ENCODE results near the gene TEX14.
"Not testable (repeated sequence)": the region's sequence is repeated elsewhere in the genome, so short reads cannot be mapped to it uniquely, and the experiment has no call there.

Gene TEX14

DNA sequence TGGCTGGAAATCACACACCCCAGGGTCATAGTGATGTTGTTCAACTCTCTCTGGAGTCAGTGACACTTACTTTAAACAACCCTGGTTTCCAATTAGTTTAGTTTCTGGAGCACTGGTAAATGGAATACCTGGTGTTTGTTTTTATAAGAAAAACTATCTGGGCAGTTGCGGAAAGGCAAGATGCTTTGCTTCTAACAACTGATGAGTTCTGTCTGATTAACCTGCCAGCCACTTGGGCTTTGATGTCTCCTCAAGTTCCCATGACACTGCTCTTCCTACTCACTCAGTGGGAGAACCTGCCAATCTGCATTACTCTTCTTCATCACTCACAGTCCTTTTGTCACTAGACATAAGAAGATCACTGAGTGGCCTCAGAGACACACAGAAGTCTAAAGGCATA lies 98.7 kb downstream of the TEX14 start:
- no peak for DNase-seq

DNA sequence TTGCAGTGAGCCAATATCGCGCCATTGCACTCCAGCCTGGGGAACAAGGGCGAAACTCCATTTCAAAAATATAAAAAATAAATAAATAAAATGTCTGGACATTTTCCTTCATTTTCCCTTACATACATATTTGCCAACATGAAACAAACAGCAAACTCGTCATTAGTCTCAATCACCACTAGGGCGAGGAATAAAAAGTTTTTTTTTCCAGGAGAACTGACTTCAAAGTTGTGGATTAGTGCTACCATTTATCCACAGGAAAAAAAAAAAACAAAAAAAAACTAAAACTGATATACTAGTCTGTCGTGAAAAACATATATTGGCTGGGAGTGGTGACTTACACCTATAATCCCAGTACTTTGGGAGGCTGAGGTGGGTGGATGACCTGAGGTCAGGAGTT lies 100.4 kb downstream of the TEX14 start:
- no peak for DNase-seq

DNA sequence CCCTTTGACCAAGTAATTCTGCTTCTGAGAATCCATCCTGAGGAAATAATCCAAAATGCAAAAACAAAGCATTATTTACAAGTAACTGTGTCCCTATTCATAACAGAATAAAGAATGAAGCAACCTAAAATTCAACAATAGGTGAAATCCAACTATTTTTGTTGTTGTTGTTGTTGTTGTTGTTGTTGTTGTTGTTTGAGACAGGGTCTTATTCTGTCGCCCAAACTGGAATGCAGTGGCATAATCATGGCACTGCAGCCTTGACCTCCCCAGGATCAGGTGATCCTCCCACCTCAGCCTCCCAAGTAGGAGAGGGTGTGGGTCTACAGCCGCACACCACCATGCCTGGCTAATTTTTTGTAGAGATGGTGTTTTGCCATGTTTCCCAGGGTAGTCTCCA lies 101.5 kb downstream of the TEX14 start:
- no peak for DNase-seq

DNA sequence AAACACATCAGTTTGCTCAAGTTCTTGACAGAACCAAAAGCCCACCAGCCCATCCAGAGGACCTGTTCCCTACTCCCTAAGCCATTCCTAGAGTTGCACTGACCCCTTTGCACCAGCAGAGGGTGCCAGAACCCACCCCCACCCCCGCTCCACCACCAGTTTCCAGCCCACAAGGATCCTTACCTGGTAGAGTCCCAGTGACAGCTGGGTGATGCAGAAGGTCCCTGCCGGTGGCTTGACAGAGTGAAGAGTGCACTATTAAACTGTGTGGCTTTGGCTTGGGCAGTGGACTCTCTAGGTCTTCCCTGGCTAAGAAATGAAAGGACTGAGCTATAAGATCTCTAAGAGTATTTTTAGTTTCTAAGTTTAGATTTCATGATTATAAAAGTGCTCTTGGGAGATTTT lies 104.1 kb downstream of the TEX14 start:
- DNase-seq, result peak; percentile 69

DNA sequence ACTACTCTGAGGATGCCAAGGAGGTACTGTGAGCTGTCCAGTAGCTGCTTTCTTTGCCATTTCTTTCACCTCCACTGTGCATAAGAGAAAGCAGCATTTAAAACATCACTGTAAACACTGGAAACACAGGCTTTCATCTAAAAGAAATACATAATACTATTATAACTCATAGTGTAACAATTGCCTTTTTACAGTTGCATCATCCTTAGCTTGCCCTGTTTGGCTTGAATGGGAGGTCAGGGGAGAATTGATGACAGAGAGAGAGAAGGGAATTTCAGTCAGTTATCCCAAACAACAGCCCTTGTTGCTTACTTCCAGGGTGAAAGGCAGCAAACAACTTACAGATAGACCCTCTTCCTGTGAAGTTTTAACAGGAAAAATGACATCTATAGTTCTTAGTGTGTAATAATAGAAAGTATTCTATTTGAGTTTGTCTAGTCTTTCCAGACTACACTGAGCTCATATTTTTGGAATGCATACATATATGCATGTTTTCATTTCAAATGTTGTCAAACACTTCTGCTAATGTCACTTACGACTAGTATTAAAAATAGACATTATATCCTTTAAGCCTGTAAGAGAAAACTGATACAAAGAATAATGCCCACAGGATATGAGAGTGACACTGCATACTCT lies 105.7 kb downstream of the TEX14 start:
- DNase-seq, result no peak

DNA sequence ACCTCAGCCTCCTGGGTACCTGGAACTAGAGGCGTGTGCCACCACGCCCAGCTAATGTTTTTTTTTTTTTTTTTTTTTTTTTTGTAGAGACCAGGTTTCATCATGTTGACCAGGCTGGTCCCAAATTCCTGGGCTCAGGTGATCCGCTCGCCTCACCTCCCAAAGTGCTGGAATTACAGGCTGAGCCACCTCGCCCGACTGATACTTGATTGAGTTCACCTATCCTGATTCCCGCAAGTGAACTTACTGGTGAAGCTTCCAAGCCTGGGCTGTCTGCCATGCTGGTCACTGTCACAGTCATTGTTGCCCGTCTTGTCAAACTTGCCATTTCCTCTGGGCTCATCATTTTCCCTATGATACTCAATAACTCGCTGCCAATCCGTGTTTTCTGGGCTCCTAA lies 106.3 kb downstream of the TEX14 start:
- DNase-seq, result no peak

DNA sequence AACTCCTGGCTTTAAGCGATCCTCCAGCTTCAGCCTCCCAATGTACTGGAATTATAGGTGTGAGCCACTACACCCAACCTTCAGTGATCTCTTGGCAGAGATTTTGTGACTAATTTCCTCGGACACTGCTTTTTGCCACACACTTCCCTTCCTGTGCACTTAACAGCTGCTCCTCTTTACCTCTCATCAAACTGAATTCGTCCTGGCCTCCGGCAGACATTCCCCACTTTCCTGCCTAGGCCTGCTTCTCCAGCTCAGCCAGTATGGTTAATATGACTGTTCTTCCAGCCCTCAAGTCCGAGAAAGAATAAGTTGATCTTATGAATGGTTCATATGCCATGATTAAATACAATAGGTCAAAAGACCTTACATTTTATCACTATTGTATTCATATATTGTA lies 108.4 kb downstream of the TEX14 start:
- no peak for DNase-seq

DNA sequence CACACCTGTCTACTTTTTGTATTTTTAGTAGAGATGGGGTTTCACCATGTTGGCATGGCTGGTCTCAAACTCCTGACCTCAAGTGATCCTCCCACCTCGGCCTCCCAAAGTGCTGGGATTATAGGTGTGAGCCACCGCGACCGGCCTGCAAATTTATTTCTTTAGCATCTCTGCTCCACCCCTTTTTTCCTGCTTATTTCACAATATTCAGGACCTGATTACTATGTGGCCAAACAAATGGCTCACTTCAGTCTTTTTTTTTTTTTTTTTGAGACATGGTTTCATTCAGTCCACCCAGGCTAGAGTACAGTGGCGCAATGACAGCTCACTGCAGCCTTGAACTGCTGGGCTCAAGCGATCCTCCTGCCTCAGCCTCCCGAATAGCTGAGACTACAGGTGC lies 109.1 kb downstream of the TEX14 start:
- not testable (repeated sequence) for DNase-seq

DNA sequence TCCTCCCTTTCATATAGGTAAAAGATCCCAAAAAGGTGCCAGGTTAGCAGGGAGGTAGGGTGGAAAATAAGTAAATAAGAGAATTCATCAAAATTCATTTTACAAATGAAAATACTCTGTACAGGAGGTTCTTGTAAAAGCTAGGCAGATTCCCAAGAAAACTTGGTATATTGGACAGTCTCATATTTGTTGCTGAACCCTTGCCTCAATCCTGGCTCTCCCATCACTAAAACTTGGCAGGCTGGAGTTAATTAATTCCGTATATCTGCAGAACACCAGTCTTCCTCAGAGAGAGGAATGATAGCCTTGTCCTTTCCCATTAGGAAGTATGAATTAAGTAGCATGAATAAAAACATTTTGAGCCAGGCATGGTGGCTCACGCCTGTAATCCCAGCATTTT lies 111.2 kb downstream of the TEX14 start:
- DNase-seq, result no peak

DNA sequence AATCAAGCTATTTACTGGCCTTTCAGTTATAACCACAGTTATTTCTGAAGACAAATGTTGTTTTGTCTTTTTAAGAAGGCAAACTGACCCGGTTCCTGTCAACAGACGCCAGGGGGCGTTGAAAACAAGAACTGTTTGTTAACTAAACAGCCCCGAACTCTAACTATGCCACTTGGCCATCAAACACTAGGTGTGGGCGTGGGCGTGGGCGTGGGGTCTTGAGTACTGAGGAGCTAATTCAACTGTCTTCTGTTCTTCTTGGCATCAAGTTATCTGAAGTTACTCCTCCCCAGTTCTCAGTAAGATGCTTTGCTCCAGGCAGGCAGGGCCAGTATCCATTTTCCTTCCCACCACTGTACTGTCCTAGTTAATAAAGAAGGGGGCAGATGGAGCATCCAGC lies 114.1 kb downstream of the TEX14 start:
- peak; percentile 89 for DNase-seq

DNA sequence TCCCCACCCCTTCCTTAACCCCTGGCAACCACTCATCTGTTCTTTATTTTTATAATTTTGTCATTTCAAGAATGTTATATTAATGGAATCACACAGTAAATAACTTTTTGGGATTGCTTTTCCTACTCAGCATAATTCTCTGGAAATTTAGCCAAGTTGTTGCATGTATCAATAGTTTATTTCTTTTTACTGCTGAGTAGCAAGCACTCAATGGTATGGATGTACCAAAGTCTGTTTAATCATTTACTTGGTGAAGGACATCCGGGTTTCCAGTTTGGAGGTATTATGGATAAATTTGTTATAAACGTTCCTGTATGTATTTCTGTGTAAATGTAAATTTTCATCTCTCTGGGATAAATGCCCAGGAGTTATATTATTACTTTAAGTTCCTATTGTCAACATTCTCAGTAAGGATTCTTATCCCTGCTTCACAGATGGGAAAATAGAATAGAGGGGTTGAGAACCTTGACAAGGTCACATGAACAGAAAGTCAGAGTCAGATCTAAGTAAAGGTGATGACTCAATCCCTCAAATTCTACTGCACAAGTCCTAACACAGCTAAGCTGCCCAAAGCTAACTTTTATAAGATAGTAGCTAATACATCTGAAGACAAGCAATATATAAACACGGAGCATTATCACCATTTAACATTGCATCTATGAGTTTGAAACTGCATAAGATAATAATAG lies 115.0 kb downstream of the TEX14 start:
- no peak for DNase-seq

DNA sequence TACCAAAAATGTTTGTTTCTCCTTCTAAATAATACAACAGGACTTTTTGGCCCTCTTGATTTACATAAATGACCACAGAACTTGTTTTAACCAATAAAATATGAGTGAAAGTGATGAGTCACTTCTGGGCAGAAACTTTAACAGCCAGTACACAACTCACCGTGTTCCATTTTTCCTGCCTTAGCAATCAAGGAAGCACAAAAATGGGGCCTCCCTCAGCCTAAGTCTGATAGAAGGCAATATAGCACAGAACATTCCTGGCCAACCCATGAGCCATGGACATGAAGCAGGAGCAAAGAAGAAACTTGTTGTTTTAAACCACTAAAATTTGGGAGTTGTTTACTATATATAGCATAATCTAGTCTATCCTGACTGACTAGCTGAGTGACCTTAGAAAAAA lies 116.3 kb downstream of the TEX14 start:
- DNase-seq, result peak; percentile 46

DNA sequence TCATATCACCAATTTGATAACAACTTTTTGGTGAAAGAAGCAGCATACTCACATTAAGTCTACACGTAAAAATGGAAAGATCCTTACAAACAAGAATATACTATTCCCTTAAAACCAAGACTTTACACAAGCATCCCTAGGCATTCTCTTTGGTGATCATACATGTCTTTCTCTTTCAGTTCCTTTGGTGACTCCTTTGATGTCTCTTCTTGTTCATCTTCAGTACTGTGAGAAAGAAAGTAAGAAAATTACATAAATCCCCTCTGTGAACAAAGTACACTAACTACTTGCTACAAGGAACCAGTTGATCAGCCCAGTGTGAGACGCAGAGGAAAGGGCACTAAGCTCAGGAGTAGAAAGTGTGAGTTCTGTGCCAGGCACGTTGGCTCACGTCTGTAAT lies 117.8 kb downstream of the TEX14 start:
- DNase-seq, result no peak

DNA sequence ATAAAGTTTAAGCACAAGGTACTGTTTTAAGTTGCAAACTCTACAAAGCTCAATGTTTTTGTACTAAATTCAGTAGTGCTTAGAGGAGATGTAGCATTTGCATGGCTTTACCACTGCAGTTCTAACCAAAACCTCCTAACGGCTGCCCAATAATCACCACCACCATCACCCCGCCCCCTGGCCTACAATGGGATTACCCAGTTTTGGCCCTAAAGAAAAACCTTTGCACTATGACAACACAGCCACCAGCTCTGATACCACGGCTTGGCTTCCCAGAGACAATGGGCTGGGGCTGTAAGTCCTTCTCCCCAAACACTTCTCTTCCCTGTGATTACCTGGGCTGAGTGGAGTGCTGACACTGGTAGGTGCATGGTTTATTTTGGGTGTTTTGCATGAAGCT lies 119.0 kb downstream of the TEX14 start:
- peak; percentile 36 for DNase-seq

DNA sequence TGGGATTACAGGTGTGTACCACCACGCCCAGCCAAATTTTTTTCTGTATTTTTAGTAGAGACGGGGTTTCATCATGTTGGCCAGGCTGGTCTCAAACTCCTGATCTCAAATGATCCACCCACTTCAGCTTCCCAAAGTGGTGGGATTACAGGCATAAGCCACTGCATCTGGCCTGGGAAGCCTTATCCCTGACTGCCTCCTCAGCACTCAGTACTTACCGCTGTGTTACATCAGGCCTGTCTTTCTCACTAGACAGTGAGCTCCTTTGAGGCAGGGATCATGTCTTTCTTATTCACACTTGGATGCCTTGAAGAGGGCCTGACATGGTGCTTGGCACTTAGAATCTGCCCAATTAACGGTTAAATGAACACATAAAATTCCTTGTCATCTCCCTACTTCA lies 121.1 kb downstream of the TEX14 start:
- no peak for DNase-seq

DNA sequence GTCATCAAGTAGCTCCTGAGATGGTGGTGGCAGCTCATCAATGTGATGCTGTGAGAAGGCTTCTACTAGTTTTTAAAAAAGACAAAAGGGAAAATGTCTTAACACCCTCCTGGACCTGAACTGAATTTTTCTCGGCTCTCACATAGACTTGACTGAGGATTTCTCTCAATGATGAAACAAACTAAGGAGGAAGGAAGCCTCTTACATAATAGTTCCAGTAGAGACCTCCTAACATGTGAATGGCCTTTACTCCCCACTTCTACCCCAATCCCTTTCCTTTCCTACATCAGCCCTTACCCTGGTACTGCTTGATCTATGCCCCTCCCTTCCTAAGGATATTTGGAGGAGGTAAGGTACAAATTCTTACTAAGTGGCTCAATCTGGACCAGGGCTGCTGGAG lies 122.6 kb downstream of the TEX14 start:
- peak; percentile 23 for DNase-seq

DNA sequence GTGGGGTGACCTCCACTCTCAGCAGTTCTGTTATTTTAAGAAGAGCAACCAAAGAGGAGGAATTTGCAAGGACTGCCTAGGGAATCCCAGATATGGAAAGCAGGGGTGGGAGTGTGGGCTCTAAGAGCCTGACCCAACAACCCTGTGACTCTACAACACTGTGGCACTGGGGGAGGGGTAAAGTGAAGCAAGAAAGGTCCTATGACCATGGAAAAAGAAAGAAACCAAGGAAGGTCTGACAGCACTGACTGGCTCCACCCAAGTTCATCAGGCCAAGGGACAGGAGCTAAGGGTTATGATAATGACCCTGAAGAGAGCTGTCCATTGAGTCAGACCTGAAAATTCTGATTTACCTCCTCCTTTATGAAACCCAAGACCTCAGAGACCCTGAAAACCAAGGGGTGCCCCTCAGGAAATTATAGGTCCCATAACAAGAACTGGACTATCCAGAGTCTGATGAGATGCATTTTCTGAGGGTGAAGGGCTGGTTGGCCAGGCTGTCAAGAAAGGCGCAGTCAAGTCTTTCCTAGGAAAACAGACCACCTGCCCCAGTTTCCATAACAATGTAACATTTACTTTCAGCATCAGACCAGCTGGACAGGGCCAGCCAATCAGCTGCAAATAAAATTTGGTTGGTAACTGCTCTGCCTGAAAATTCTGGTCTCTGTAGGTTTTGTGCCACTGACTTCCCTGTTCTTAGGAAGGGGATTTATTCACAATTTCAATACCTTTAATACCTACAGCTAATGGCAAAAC lies 123.6 kb downstream of the TEX14 start:
- no peak for DNase-seq

DNA sequence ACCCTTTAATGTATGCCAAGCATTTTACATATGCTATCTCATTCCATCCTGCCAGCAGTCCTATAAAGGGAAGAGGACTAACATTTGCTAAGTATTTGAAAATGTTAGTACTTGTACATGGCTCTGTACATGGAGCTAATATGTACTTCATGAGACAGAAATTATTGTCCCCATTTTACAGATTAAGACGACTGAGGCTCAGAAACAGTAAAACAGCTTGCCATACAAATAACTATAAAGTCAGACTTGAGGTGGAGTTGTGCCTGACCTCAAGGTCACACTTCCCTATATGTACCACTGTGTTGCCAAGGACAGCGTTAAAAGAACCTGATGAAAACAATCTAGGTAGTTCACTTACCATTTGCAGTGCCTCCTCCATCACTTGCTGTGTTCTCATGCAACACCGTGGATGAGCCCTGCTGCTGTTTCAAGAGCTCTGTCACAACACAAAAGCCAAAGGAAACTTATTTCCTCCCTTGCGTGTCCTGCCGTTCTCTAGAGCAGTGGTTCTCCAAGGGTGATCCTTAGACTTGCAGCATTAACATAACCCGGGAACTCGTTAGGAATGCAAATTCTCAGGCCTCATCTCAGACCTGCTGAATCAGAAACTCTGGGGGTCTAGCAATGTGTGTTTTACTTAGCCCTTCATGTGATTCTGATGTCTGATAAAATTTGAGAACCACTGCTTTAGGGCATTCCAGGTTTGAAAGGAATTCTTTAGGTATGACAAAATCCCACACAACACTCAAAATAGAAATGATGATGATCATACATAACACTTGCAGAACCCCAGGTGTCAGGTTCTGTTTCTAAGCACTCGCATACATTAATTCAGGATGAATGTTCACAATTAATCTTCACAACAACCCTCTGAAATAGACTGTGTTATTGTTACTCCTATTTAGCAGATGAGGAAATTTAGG lies 126.2 kb downstream of the TEX14 start:
- no peak for DNase-seq

DNA sequence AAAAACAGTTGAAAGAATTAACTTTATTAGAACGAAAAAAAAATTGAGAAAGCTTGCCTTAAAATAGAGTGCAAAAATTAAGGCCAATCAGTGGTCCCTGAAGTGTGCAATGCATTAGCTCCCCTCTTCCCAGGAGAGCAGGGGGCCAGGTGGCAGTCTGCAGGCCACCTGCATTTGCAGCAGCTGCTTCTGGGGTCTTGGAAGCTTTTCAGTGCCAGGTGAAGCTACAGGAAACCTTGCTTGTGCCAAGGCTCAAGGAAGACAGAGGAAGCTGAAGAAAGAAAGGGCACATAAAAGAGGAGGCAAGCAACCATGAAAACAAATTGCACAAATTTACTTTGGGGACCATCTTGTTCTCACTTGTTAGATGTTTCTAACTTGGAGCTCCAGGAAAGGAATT lies 126.9 kb downstream of the TEX14 start:
- DNase-seq, result no peak

DNA sequence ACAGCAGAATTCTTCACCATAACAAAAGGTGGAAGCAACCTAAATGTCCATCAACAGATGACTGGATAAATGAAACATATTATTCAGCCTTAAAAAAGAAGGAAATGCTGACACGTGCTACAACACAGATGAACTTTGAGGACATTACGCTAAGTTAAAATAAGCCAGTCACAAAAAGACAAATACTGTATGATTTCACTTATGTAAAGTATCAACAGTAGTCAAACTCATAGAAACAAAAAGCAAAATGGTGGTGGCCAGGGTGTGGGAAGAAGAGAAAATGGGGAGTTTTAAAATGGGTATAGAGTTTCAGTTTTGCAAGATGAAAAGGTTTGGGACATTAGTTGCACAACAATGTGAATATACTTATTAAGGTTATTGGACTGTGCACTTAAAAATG lies 127.6 kb downstream of the TEX14 start:
- DNase-seq, result no peak

DNA sequence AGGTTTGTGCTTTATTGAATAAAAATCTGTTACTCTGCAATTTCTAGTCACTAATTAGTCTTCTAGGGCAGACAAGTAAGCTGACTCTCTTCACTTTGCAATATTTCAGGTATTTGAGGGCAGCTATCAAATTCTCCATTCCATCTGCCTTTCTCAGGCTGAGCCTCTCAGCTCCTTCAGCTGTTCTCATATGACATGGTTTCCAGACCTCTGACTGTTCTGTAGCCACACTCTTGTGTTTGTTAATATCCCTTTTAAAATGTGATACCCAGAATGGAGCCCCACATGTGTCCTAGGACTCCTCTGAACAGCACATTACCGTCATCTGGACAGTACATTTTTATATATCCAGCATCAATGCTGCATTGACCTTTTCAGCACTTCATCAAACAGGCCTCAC lies 131.3 kb downstream of the TEX14 start:
- no peak for DNase-seq

DNA sequence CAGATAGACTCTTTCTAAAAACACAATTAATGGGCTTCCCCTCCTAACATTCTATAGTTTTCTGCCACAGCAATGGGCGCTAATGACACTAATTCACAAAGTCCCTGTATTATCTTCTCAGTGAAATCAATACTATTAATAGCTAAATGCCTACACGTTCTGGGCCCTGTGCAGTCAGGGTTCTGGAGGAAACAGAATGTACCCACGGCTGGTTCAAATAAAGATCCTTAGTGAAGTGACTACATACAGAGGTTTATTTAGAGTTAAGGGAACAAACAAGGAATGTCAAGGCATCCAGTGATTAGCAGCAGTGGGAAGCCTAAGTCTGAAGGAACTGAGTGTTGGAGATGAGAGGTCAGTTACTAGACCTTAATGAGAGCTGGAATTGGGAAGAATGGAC lies 133.9 kb downstream of the TEX14 start:
- no peak for DNase-seq

DNA sequence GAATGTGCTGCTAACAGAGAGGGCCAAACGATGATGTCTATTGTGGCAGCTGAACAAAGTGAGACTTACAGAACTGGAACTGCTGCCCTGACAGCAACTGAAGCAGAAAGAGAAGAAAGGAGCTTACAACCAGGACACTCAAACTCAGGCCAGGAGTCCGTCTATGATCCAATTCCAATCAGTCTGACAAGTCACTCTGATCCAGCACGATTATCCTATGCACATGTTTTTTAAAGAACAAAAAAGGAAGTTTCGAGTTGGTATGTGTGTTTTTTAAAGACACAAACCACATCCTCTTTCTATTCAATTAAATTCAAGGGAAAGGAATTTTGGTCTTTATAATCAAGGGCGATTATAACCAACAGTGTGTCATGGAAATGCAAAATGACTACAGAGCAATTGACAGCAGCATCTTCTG lies 135.0 kb downstream of the TEX14 start:
- peak; percentile 35 for DNase-seq

Data from hematopoietic multipotent progenitor cell treated with erythropoietin and hydrocortisone succinate and interleukin-3 and kit ligand, for 6 days (in vitro differentiated cells).